Esophagus muscularis mucosa (tissue), 4 donors: Measurements from ENCODE around the gene CCDC14.

ENCODE experiments used
- CTCF ChIP-seq, 3 experiments: fragments of 200-600 bp in 2 of 3; fragments of 450-650 bp in 1 of 3; sonication (generic) in 2 of 3; IDR thresholded peaks; one replicate each; pipeline ENCODE4 v1.5.1; 2017 to 2019; ENCODE audit warnings: antibody characterized with exemption in 3 of 3, mild to moderate bottlenecking in 2 of 3, moderate library complexity in 1 of 3
- EP300 ChIP-seq: sonication (generic); formaldehyde crosslinking; IDR thresholded peaks from one replicate; pipeline ENCODE4 v1.6.1; 2017; ENCODE audit warnings: antibody characterized with exemption
- POLR2A ChIP-seq: fragments of 450-650 bp; IDR thresholded peaks from one replicate; pipeline ENCODE4 v1.6.1; 2017; ENCODE audit warnings: antibody characterized with exemption, moderate library complexity, mild to moderate bottlenecking, low read depth
- POLR2AphosphoS5 ChIP-seq, 2 donors: sonication (generic); formaldehyde crosslinking; IDR thresholded peaks; one replicate each; pipeline ENCODE4 v1.6.1; 2017; ENCODE audit warnings: antibody characterized with exemption in 2 of 2

- TF ChIP-seq POLR2A (no peak), CTCF (IDR thresholded peaks at IDR 0.05) (no peak), EP300 (no peak), POLR2AphosphoS5 (IDR thresholded peaks at IDR 0.05) (peak; percentile 24 to 37)
Measured at GRCh38 chr3:123884203-123884831, 76.7 kb downstream of the CCDC14 start, which contains the start of gene MYLK.
